OCI-LY3 (cell line): Measurements from ENCODE around the gene IVNS1ABP.

Experiments used
- H2AFZ ChIP-seq: fragments of 200-600, 300-600 bp; shearing (Covaris generic); 2 replicates; pipeline ENCODE4 v1.6.0; 2014; ENCODE audit warnings: antibody characterized with exemption, low read depth, low read length
- H3K27ac ChIP-seq: fragments of 200-600, 300-600 bp; sonication (generic); 2 replicates; pipeline ENCODE4 v1.5.1; 2014; ENCODE audit warnings: mild to moderate bottlenecking, low read length, moderate library complexity, mixed read lengths
- H3K27me3 ChIP-seq: fragments of 200-600, 300-600 bp; sonication (generic); 2 replicates; pipeline ENCODE4 v1.6.1; 2014; ENCODE audit warnings: low read depth, low read length, mixed read lengths
- H3K36me3 ChIP-seq: fragments of 200-600, 300-600 bp; sonication (generic); replicated peaks from 2 replicates; pipeline ENCODE3; 2014; ENCODE audit warnings: low read depth, low read length, mixed read lengths
- H3K4me1 ChIP-seq: fragments of 300-600, 200-600 bp; sonication (generic); 2 replicates; pipeline ENCODE4 v1.6.1; 2014; ENCODE audit warnings: low read length, mixed read lengths
- H3K4me2 ChIP-seq: fragments of 200-600, 300-600 bp; sonication (generic); 2 replicates; pipeline ENCODE4 v1.6.1; 2014; ENCODE audit warnings: low read length, mixed read lengths
- H3K4me3 ChIP-seq: fragments of 300-600, 200-600 bp; sonication (generic); 2 replicates; pipeline ENCODE4 v1.5.1; 2014; ENCODE audit warnings: antibody characterized with exemption, mild to moderate bottlenecking, low read length, moderate library complexity
- H3K79me2 ChIP-seq: fragments of 300-600, 200-600 bp; shearing (Covaris generic); 2 replicates; pipeline ENCODE4 v1.6.1; 2014; ENCODE audit warnings: mild to moderate bottlenecking, low read length, mixed read lengths
- H3K9ac ChIP-seq: fragments of 300-600, 200-600 bp; shearing (Covaris generic); 2 replicates; pipeline ENCODE4 v1.6.0; 2014; ENCODE audit warnings: mild to moderate bottlenecking, low read length, moderate library complexity
- H3K9me3 ChIP-seq: fragments of 200-600, 300-600 bp; shearing (Covaris generic); 2 replicates; pipeline ENCODE4 v1.6.1; 2014; ENCODE audit warnings: low read length, mixed read lengths; ENCODE audit not compliant: insufficient read depth
- H4K20me1 ChIP-seq: fragments of 200-600, 300-600 bp; sonication (generic); 2 replicates; pipeline ENCODE4 v1.6.1; 2016; ENCODE audit warnings: low read length, mixed read lengths; ENCODE audit not compliant: insufficient read depth
- CTCF ChIP-seq: fragments of 200-600, 300-600 bp; sonication (generic); IDR thresholded peaks from 2 replicates; pipeline ENCODE4 v1.5.1; 2014; ENCODE audit warnings: antibody characterized with exemption, low read length, low read depth
- EZH2phosphoT487 ChIP-seq: fragments of 200-600 bp; shearing (Covaris generic); IDR thresholded peaks from 2 replicates; pipeline ENCODE4 v1.6.1; 2018; ENCODE audit warnings: antibody characterized with exemption, mixed run types, low read depth

The IVNS1ABP gene

GRCh38 chr1:185250063-185250462 lies 67.0 kb downstream of the IVNS1ABP start:
- TF ChIP-seq EZH2phosphoT487 (no peak), CTCF (no peak)
- Histone ChIP-seq H4K20me1 (no peaks in the 10 kb centered on the region), H3K4me1 (no peaks in the 10 kb centered on the region), H3K27me3 (no peaks in the 10 kb centered on the region), H3K36me3 (no peaks in the 10 kb centered on the region), H3K9ac (no peak overlapping the region), H3K4me2 (no peak overlapping the region), H3K9me3 (no peaks in the 10 kb centered on the region), H2AFZ (no peak overlapping the region), H3K27ac (no peak overlapping the region), H3K79me2 (no peaks in the 10 kb centered on the region), H3K4me3 (no peak overlapping the region)

- Histone ChIP-seq H3K4me2 (no peak overlapping the region), H3K36me3 (no peaks in the 10 kb centered on the region), H3K4me1 (no peaks in the 10 kb centered on the region), H3K79me2 (no peaks in the 10 kb centered on the region), H2AFZ (no peak overlapping the region), H3K27me3 (no peaks in the 10 kb centered on the region), H3K9ac (no peak overlapping the region), H3K9me3 (no peaks in the 10 kb centered on the region), H3K27ac (no peak overlapping the region), H4K20me1 (no peaks in the 10 kb centered on the region), H3K4me3 (no peak overlapping the region)
- TF ChIP-seq EZH2phosphoT487 (no peak), CTCF (no peak)
Measured at GRCh38 chr1:185249563-185249962, 67.5 kb downstream of the IVNS1ABP start.
